NAMALWA (cell line): ENCODE measurements around the gene SEC14L1.

ENCODE experiments used
- DNase-seq: peaks from one replicate; pipeline ENCODE4 v3.0.0-alpha.2; 2015; ENCODE audit warnings: low spot score

Gene SEC14L1

GRCh38 chr17:77163001-77163400, 22.2 kb downstream of the SEC14L1 start:
- no peak for DNase-seq

- no peak for DNase-seq
These were observed 22.9 kb downstream of the SEC14L1 start for GRCh38 chr17:77163511-77164280.

GRCh38 chr17:77164483-77165091, 23.8 kb downstream of the SEC14L1 start:
- DNase-seq: no peak

GRCh38 chr17:77165577-77165976, 24.8 kb downstream of the SEC14L1 start:
- no peak for DNase-seq

GRCh38 chr17:77167472-77168306, 26.9 kb downstream of the SEC14L1 start:
- no peak for DNase-seq

GRCh38 chr17:77173104-77173503, 32.3 kb downstream of the SEC14L1 start:
- no peak for DNase-seq

GRCh38 chr17:77174928-77175661, 34.3 kb downstream of the SEC14L1 start:
- DNase-seq: no peak

- no peak for DNase-seq
These were observed 36.4 kb downstream of the SEC14L1 start for GRCh38 chr17:77177002-77177741.

- DNase-seq: no peak
These were observed 37.3 kb downstream of the SEC14L1 start for GRCh38 chr17:77178050-77178449.

- DNase-seq: no peak
These were observed 37.8 kb downstream of the SEC14L1 start for GRCh38 chr17:77178563-77178962.

- DNase-seq: no peak
These were observed 40.0 kb downstream of the SEC14L1 start for GRCh38 chr17:77180503-77181357.

- DNase-seq: no peak
These were observed 41.7 kb downstream of the SEC14L1 start for GRCh38 chr17:77182205-77183172.

GRCh38 chr17:77184474-77184873, 43.7 kb downstream of the SEC14L1 start:
- no peak for DNase-seq

GRCh38 chr17:77185137-77185536, 44.4 kb downstream of the SEC14L1 start:
- DNase-seq: no peak

- no peak for DNase-seq
These were observed 45.4 kb downstream of the SEC14L1 start for GRCh38 chr17:77186141-77186604.

- DNase-seq: no peak
These were observed 47.6 kb downstream of the SEC14L1 start for GRCh38 chr17:77188084-77189066.

- DNase-seq: no peak
These were observed 48.4 kb downstream of the SEC14L1 start for GRCh38 chr17:77189148-77189547.

- DNase-seq: no peak
These were observed 49.8 kb downstream of the SEC14L1 start for GRCh38 chr17:77190576-77190975.
